K562 (cell line): ENCODE data around the gene CEP72. TPM values are rescaled to one million over a fixed set of nuclear protein-coding genes. Genes with fewer than 3 reads are reported as not detected.
"Not testable (repeated sequence)": the region's sequence is repeated elsewhere in the genome, so short reads cannot be mapped to it uniquely, and the experiment has no call there.

ENCODE experiments used
- ATAC-seq: fragments of 200-7000 bp; cut with Tn5 transposase; 3 replicates; pipeline ENCODE4 v1.9.1; 2020; ENCODE audit warnings: moderate library complexity
- BruUV-seq: library from RNA; stranded (reverse); fragments of 400-500 nt; replicated peaks from 2 replicates; lab custom pipeline; 2021; lab: Mats Ljungman, UMichigan
- CTCF ChIA-PET: fragments of 300-600 bp; formaldehyde crosslinking; extraction: SDS; loops from one replicate; lab custom pipeline; 2021; ENCODE audit warnings: low intra/inter-chr PET ratio; lab: Yijun Ruan, JAX
- POLR2A ChIA-PET: fragments of 300-600, 350-650 bp; sonication (Branson Sonifier 250); formaldehyde crosslinking; extraction: SDS; loops from one replicate; lab custom pipeline; 2021; ENCODE audit warnings: antibody characterized with exemption, inconsistent platforms; lab: Yijun Ruan, JAX
- DNase-seq, 4 experiments: peaks; one replicate each; pipeline versions ENCODE4 v3.0.0 to v3.0.0-alpha.2; 2011 to 2018; ENCODE audit warnings: low spot score in 3 of 4, mixed read lengths in 3 of 4; ENCODE audit errors: extremely low read depth in 1 of 4
- FAIRE-seq: peaks from 2 replicates; lab custom pipeline; 2011; peaks lifted over from hg19 to GRCh38; lab: Jason Lieb, UNC
- H2AFZ ChIP-seq: 2 replicates; pipeline ENCODE4 v1.6.0; 2011; ENCODE audit warnings: low read depth, low read length, control low read depth, inconsistent platforms
- H3K27ac ChIP-seq: fragments of 200-600 bp; 3 replicates; pipeline ENCODE4 v1.8.0; 2011; ENCODE audit warnings: low read depth, mild to moderate bottlenecking, control low read depth, inconsistent platforms, low read length, moderate library complexity, mixed read lengths; ENCODE audit errors: extremely low read depth
- H3K27me3 ChIP-seq, 2 experiments: fragments of 300-600 bp in 1 of 2; 2 replicates in 1 of 2; 3 replicates in 1 of 2; pipeline versions ENCODE4 v1.6.0 to v1.8.0; 2011; ENCODE audit warnings: inconsistent platforms in 2 of 2, low read length in 2 of 2, mild to moderate bottlenecking in 1 of 2, mixed read lengths in 1 of 2, moderate library complexity in 1 of 2; ENCODE audit not compliant: control insufficient read depth in 2 of 2, insufficient read depth in 2 of 2
- H3K36me3 ChIP-seq: fragments of 300-600 bp; 3 replicates; pipeline ENCODE4 v1.8.0; 2011; ENCODE audit warnings: mild to moderate bottlenecking, low read length, inconsistent platforms; ENCODE audit not compliant: control insufficient read depth, insufficient read depth
- H3K4me1 ChIP-seq, 2 experiments: fragments of 200-600 bp in 1 of 2; replicated peaks in 1 of 2; 2 replicates in 1 of 2; 3 replicates in 1 of 2; pipeline versions ENCODE4 v1.5.1 to v1.8.0; 2011; ENCODE audit warnings: inconsistent platforms in 2 of 2, low read length in 2 of 2, mild to moderate bottlenecking in 1 of 2, mixed read lengths in 1 of 2, moderate library complexity in 1 of 2; ENCODE audit not compliant: control insufficient read depth in 2 of 2, insufficient read depth in 2 of 2
- H3K4me2 ChIP-seq: 2 replicates; pipeline ENCODE4 v1.6.1; 2011; ENCODE audit warnings: low read length, control low read depth, inconsistent platforms, mixed read lengths; ENCODE audit not compliant: insufficient read depth
- H3K4me3 ChIP-seq: fragments of 200-600 bp; sonication (generic), shearing (Covaris generic); 2 replicates; pipeline ENCODE4 v1.5.1; 2016; ENCODE audit warnings: control low read depth, inconsistent platforms
- H3K79me2 ChIP-seq: fragments of 200-600 bp; 3 replicates; pipeline ENCODE4 v1.8.0; 2011; ENCODE audit warnings: low read length, inconsistent platforms; ENCODE audit not compliant: control insufficient read depth, insufficient read depth
- H3K9ac ChIP-seq, 2 experiments: 2 replicates each; pipeline versions ENCODE4 v1.6.0 to v1.6.1; 2011; ENCODE audit warnings: low read depth in 2 of 2, low read length in 2 of 2, control low read depth in 1 of 2, inconsistent platforms in 1 of 2, mild to moderate bottlenecking in 1 of 2, mixed read lengths in 1 of 2; ENCODE audit not compliant: insufficient read depth in 1 of 2
- H3K9me1 ChIP-seq: one replicate; pipeline ENCODE4 v1.6.0; 2011; ENCODE audit warnings: inconsistent platforms, mild to moderate bottlenecking, low read length, moderate library complexity; ENCODE audit not compliant: control insufficient read depth, insufficient read depth
- H3K9me3 ChIP-seq: replicated peaks from 2 replicates; pipeline ENCODE4 v1.5.1; 2011; ENCODE audit warnings: low read depth, low read length, inconsistent platforms; ENCODE audit not compliant: control insufficient read depth, insufficient read depth
- H4K20me1 ChIP-seq: replicated peaks from 2 replicates; pipeline ENCODE4 v1.6.1; 2011; ENCODE audit warnings: low read length, inconsistent platforms, mixed read lengths; ENCODE audit not compliant: control insufficient read depth, insufficient read depth
- DACH1 ChIP-seq: fragments of 450-650 bp; IDR thresholded peaks from 2 replicates; pipeline ENCODE4 v1.6.1; 2018; ENCODE audit not compliant: partially characterized antibody
- DEAF1 ChIP-seq: fragments of 450-650 bp; formaldehyde crosslinking; IDR thresholded peaks from 2 replicates; pipeline ENCODE4 v1.4.0; 2020; ENCODE audit warnings: mild to moderate bottlenecking, moderate library complexity
- FOS ChIP-seq: IDR thresholded peaks from 3 replicates; pipeline ENCODE4 v1.6.1; 2011; ENCODE audit not compliant: insufficient read length; ENCODE audit errors: extremely low read depth
- FOXK1 ChIP-seq: sonication (generic); formaldehyde crosslinking; IDR thresholded peaks from 2 replicates; pipeline ENCODE4 v1.8.0; 2022; ENCODE audit warnings: missing genetic modification reagents, mild to moderate bottlenecking, borderline replicate concordance
- HNRNPL ChIP-seq: fragments of 200-400 bp; formaldehyde crosslinking; IDR thresholded peaks from 2 replicates; pipeline ENCODE4 v1.6.1; 2017; ENCODE audit warnings: low read depth, mild to moderate bottlenecking, low read length
- MYBL2 ChIP-seq, 2 experiments: fragments of 450-650 bp in 1 of 2; sonication (generic) in 1 of 2; formaldehyde crosslinking in 1 of 2; IDR thresholded peaks; 2 replicates each; pipeline versions ENCODE4 v1.6.1 to v1.8.1; 2017 to 2022; ENCODE audit warnings: borderline replicate concordance in 1 of 2, inconsistent platforms in 1 of 2, low read depth in 1 of 2, mild to moderate bottlenecking in 1 of 2, missing genetic modification reagents in 1 of 2, moderate library complexity in 1 of 2
- ZFP1 ChIP-seq: fragments of 450-650 bp; formaldehyde crosslinking; IDR thresholded peaks from 2 replicates; pipeline ENCODE4 v1.4.0; 2020; ENCODE audit warnings: mild to moderate bottlenecking, mixed read lengths
- ZNF780A ChIP-seq: fragments of 250-450 bp; sonication (Bioruptor Pico); IDR thresholded peaks from 2 replicates; pipeline ENCODE4 v1.5.0; 2021; ENCODE audit warnings: mild to moderate bottlenecking
- WGBS: fragments of 100-300 bp; shearing (Covaris generic); methylation state at CpG from one replicate; pipeline ENCODE4 v1.1.6; 2016; ENCODE audit warnings: low coverage, mixed read lengths; ENCODE audit not compliant: insufficient coverage; ENCODE audit errors: missing lambda C conversion rate; 5-methylcytosine and 5-hydroxymethylcytosine counted together
- in situ Hi-C: fragments of 300-500 bp; cut with MboI; formaldehyde crosslinking; loops from 4 replicates; pipeline ENCODE4 v1.15.0; 2018; ENCODE audit warnings: inconsistent platforms, mixed read lengths
- intact Hi-C: fragments of 100-400 bp; cut with micrococcal nuclease; formaldehyde crosslinking; loops from 2 replicates; pipeline ENCODE4 v1.14.2; 2022
- polyA plus RNA-seq, 8 experiments: library from polyadenylated mRNA; depleted of rRNA in 4 of 8; stranded (reverse) in 5 of 8; unstranded in 3 of 8; fragments of >200 nt; fragmentation: Nextera tagmentation in 2 of 8; fragmentation: Illumina TruSeq in 1 of 8; extraction: Ambion mirVana in 2 of 8; extraction: Trizol in 1 of 8; gene quantifications; 2 replicates each; pipeline versions ENCODE4 v1.2.1 to v1.2.3, GENCODE V29; 2011 to 2014; ENCODE audit warnings: inconsistent platforms in 1 of 8, missing spikeins in 1 of 8
- total RNA-seq, 7 experiments: library from RNA; depleted of rRNA in 6 of 7; stranded (reverse); fragments of >200 nt in 6 of 7; fragmentation: Illumina TruSeq in 2 of 7; extraction: Trizol in 2 of 7; gene quantifications; 2 replicates each; pipeline versions ENCODE4 v1.2.1 to v1.2.3, GENCODE V29; 2011 to 2021; ENCODE audit warnings: low replicate concordance in 1 of 7

Gene CEP72
- total and polyA plus RNA-seq, 9 of the 15 experiments (the other 6 are each of a cell fraction or from before 2014, with no cell fraction given) = 0.89 to 38.1 (median 14.2) TPM

GRCh38 chr5:685262-686171 is 73.4 kb downstream of the CEP72 start:
- Histone ChIP-seq H4K20me1 (0 out of 2 replicates have a peak, but pooled peaks cover 6% of the 10 kb centered on the region), H3K9me1 (no peaks in the 10 kb centered on the region), H3K27me3 (peaks cover 7 to 34% of the 10 kb centered on the region in 2 experiments; a peak in 4 of 5 replicates), H3K4me2 (no peak overlapping the region), H3K27ac (no peak overlapping the region), H3K36me3 (no peaks in the 10 kb centered on the region), H3K9ac (no peak overlapping the region), H3K79me2 (no peaks in the 10 kb centered on the region), H3K4me1 (no peaks in the 10 kb centered on the region; a peak in 1 of 5 replicates), H3K9me3 (no peaks in the 10 kb centered on the region), H3K4me3 (no peak overlapping the region), H2AFZ (no peak overlapping the region)
- in situ Hi-C loops = no loop called here
- ATAC-seq (no peak; the same call in 2 of the 3 replicates), FAIRE-seq (no peak), DNase-seq (no peak)
- TF ChIP-seq FOS (no peak), DEAF1 (CRISPR knock-in tag) (no peak), MYBL2 (IDR thresholded peaks at IDR 0.05; ENCODE audit: low read depth) (no peak), MYBL2 (CRISPR knock-in tag; IDR thresholded peaks at IDR 0.05; ENCODE audit: borderline replicate concordance) (no peak), FOXK1 (CRISPR knock-in tag) (no peak), ZFP1 (CRISPR knock-in tag) (no peak), HNRNPL (no peak), ZNF780A (CRISPR knock-in tag) (no peak), DACH1 (no peak)
- intact Hi-C loops = no loop called here
- ChIA-PET CTCF (no interaction called here), POLR2A (no interaction called here)
- WGBS = 6% methylated on average over 24 of the region's 24 CpGs
- BruUV-seq = no TSS peak

- H3K27ac ChIP-seq, H3K4me2 ChIP-seq, ATAC-seq, H3K79me2 ChIP-seq, in situ Hi-C loops, CTCF ChIA-PET, H3K4me1 ChIP-seq, H2AFZ ChIP-seq, H3K9me1 ChIP-seq, DNase-seq, H3K9ac ChIP-seq, FAIRE-seq, H4K20me1 ChIP-seq, intact Hi-C loops, POLR2A ChIA-PET, H3K4me3 ChIP-seq, H3K36me3 ChIP-seq, BruUV-seq, H3K9me3 ChIP-seq: not testable (repeated sequence)
- H3K27me3 ChIP-seq = peaks cover 7 to 34% of the 10 kb centered on the region in 2 experiments; a peak in 4 of 5 replicates
- 2% methylated on average over 10 of the region's 12 CpGs for WGBS
Measured at GRCh38 chr5:686172-686523, 74.0 kb downstream of the CEP72 start.
